ENCODE measurements around the gene SLC39A11. TPM values are rescaled to one million over a fixed set of nuclear protein-coding genes. Genes with fewer than 3 reads are reported as not detected.

The SLC39A11 gene
- total and polyA plus RNA-seq, 2 of the 13 experiments (the other 11 are each of a cell fraction or from before 2014, with no cell fraction given): 17.2 to 31.5 TPM

- CTCF ChIA-PET (ENCODE audit: low intra/inter-chr PET ratio, low total read pairs): no interaction called here
- TF ChIP-seq ZNF878 (CRISPR knock-in tag; IDR thresholded peaks at IDR 0.05): no peak
- no peak for TF ChIP-seq ZNF709 (CRISPR knock-in tag; IDR thresholded peaks at IDR 0.05)
- TF ChIP-seq NCOA5 (CRISPR knock-in tag; IDR thresholded peaks at IDR 0.05): no peak
- no peak for TF ChIP-seq TEAD2 (CRISPR knock-in tag; IDR thresholded peaks at IDR 0.05)
- TF ChIP-seq ARID4A (CRISPR knock-in tag; IDR thresholded peaks at IDR 0.05; ENCODE audit: borderline replicate concordance): no peak
- no peak for TF ChIP-seq PAWR (CRISPR knock-in tag; IDR thresholded peaks at IDR 0.05; ENCODE audit: borderline replicate concordance)
- no peak for TF ChIP-seq TERF1 (CRISPR knock-in tag; IDR thresholded peaks at IDR 0.05)
- no peak for TF ChIP-seq ZBTB4 (CRISPR knock-in tag; IDR thresholded peaks at IDR 0.05; ENCODE audit: borderline replicate concordance)
- TF ChIP-seq DRAP1 (CRISPR knock-in tag; IDR thresholded peaks at IDR 0.05): no peak
- TF ChIP-seq GMEB2 (CRISPR knock-in tag; IDR thresholded peaks at IDR 0.05; ENCODE audit: low read depth): no peak
- no peak for TF ChIP-seq ZNF275 (CRISPR knock-in tag; IDR thresholded peaks at IDR 0.05; ENCODE audit: borderline replicate concordance)
- no peak for TF ChIP-seq ZFP1 (CRISPR knock-in tag; IDR thresholded peaks at IDR 0.05)
Measured at GRCh38 chr17:72935984-72936383, 156.5 kb downstream of the SLC39A11 start.

More at GRCh38 chr17:72935984-72936383, 156.5 kb downstream of the SLC39A11 start:
- no peak overlapping the region for H2AFZ ChIP-seq (ENCODE audit: low read length)
- DNase-seq (ENCODE audit: low spot score): no peak
- no peak overlapping the region for H3K4me3 ChIP-seq (replicated peaks in 1 of 3; ENCODE audit: insufficient read depth in 1 of 3, low read depth in 2 of 3, low read length in 3 of 3)
- H3K9ac ChIP-seq (ENCODE audit: insufficient read depth, low read depth, low read length): no peak overlapping the region
- no peak overlapping the region for H3K4me2 ChIP-seq (ENCODE audit: low read depth, low read length)
- WGBS (ENCODE audit: low lambda C conversion rate): 87% methylated on average over 8 of the region's 8 CpGs
- no peaks in the 10 kb centered on the region for H3K79me2 ChIP-seq (ENCODE audit: insufficient read depth, low read length)
- H3K4me1 ChIP-seq (ENCODE audit: insufficient read depth, low read length): peaks cover 18% of the 10 kb centered on the region
- no TSS peak for BruUV-seq (replicated peaks)
- in situ Hi-C loops (cut with HindIII; ENCODE audit: extremely low pct_ligation_motif_present, low pct_unique_long_range_greater_than_20kb) (loop anchor here (25.0 kb wide), 1 partner anchor 374 kb away; no protein-coding TSS in a partner anchor), intact Hi-C loops (cut with micrococcal nuclease; ENCODE audit: unreplicated experiment) (no loop called here)
- H3K9me3 ChIP-seq (ENCODE audit: low read length): no peaks in the 10 kb centered on the region
- no peak overlapping the region for H3K27ac ChIP-seq (ENCODE audit: extremely low read length, insufficient read depth, low read length)
- no peaks in the 10 kb centered on the region for H4K20me1 ChIP-seq (ENCODE audit: insufficient read depth, low read length)
- no peak for FAIRE-seq
- POLR2A ChIA-PET: no interaction called here
- no peaks in the 10 kb centered on the region for H3K27me3 ChIP-seq (ENCODE audit: control insufficient read depth in 1 of 2, insufficient read depth in 2 of 2, low read length in 2 of 2)
- no peaks in the 10 kb centered on the region for H3K36me3 ChIP-seq (replicated peaks in 1 of 2; ENCODE audit: control insufficient read depth in 1 of 2, insufficient read depth in 2 of 2, low read length in 2 of 2)
- ATAC-seq: no peak

Measured in HepG2 (cell line).